Esophagus mucosa (tissue), 1 donor: ENCODE data around the gene FAM184A. TPM values are rescaled to one million over a fixed set of nuclear protein-coding genes. Genes with fewer than 3 reads are reported as not detected.
"Not testable (repeated sequence)": the region's sequence is repeated elsewhere in the genome, so short reads cannot be mapped to it uniquely, and the experiment has no call there.

Experiments used
- ATAC-seq: fragments of 200-7000 bp; cut with Tn5 transposase; one replicate; pipeline ENCODE4 v1.9.1; 2020
- total RNA-seq: library from RNA; stranded (reverse); gene quantifications from one replicate; pipeline ENCODE4 v1.2.4, GENCODE V29; 2023
- donor health status: DM: yes; HTN: yes; CAD: no.

FAM184A gene
- total RNA-seq, 1 donor from 2014 or later = 0.76 TPM

DNA sequence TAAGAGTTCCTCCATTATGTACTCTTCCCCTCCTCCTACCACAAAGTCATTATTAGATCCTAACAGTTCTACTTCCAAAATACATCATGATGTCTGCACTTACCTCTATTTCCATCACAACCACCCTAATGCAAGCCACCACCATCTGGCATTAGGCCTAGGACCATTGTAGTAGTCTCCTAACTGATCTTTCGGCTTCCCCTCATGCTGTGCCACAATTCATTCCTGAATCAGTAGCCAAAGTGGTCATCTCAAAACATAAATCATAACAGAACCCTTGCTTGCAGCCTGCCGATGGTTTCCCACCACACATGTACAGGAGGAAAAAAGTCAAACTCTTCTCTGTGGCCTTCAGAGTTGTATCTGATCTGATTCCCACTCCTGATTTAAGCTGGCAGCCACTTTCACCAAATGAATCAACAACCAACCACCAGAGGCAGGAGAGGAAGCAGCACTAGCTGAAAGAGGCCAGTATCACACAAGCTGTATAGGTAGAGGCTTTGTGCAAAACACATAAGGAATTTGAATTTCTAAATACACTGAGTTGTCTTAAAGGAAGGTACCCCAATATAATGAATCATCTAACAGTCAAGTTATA, 26.1 kb downstream of the FAM184A start:
- ATAC-seq = no peak

DNA sequence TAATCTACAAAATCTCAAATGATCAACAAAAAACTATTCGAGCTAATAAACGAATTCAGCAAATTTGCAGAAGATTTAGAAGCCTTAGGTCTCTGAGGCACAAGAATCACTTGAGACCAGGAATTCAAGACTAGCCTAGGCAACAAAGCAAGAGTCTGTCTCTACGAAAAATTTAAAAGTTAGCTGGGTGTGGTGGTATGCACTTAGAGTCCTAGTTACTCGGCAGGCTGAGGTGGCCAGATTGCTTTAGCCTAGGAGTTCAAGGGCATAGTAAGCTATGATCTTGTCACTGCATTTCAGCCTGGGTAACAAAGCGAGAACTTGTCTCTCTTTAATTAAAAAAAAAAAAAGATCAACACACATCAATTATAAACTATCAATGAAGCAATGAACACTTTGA, 34.2 kb downstream of the FAM184A start:
- no peak for ATAC-seq

DNA sequence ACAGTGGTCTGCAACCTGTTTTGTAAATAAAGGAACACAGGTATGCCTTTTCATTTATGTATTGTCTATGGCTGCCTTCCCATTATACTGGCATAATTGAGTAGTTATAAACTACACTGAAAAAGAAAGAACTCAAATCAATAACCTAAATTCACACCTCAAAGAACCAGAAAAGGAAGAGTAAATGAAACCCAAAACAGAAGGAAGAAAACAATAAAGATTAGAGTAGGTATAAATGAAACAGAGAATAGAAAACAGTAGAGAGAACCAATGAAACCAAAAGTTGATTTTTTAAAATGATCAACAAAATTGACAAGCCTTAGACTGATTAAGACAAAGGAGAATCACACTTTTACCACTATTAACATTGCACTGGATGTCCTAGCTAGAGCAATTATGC, 34.7 kb downstream of the FAM184A start:
- ATAC-seq = no peak

DNA sequence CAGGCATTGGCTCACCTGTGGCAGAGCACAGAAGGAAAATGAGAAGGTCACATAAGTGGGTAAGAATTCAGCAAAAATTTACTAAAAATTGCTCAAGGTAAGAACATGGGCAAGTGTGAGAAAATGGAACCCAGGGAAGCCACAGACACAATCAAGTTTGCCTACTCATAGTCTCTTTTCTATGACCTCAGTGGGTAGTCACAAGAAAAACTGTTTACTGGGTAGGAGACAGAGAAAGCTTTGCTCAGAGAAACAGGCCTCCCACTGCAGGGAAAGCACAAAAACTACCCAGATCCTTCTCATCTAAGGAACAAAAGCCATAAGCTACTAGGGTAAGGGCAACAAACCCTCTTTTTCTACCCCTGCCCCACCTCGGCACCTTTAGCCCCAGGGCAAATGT, 35.2 kb downstream of the FAM184A start:
- no peak for ATAC-seq

DNA sequence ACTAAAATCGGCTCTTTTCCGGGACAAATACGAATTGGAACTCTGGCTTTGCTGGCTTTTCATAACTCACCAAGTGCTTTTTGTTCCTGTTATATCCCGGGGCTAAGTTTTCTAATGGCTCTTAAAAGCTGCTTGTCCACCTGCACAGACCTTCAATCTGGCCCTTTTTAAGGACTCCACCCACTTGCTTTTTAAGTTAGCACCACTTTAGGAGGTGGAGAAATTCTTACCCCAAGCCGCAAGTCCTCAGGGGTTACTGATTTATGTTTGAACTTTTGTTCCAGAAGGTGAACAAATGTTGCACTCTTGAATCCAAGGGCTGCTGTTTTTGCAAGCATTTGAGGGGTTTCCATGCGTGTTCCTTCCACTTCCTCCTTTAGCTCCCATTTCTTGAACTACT, 37.8 kb downstream of the FAM184A start:
- no peak for ATAC-seq

DNA sequence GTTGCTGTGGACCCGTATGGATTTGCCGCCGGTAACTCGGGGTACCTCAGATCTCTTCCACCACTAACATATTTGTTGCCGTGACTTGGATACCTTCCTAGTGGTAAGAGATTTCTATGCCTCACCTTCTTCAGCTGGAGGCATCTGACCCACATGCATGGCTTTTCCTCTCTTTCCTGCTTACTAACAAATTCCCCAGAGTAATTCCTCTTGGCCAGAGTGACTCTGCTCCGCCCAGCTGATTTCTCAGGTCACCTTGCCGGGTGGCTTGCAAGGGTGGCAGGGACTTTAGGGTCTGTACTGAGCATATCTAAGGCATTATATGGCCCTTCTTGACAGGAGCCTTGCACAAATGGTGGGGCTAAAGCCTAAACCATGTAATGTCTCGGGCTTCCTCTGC, 38.2 kb downstream of the FAM184A start:
- ATAC-seq = no peak

DNA sequence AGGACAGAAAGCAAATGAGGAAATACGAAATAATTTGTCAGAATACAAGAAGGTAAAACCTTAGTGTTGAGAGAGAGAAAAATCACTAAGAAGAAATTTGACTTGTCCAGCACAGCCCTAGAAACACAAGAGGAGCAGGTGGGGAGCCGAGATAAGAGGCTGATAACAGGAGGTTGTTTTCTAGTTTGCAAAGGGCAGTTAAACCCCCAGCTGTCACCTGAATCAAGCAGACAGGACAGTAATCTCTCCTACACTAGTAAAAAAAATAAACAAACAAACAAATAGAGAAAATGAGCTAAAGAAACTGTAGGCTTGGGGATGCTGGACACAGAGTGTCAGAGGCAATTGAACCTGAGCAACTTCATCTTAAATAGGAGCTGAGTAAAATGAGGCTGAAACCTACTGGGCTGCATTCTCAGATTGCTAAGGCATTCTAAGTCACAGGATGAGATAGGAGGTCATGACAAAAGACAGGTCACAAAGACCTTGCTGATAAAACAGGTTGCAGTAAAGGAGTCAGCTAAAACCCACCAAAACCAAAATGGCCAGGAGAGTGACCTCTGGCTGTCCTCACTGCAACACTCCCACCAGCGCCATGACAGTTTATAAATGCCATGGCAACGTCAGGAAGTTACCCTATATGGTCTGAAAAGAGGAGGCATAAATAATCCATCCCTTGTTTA, 40.4 kb downstream of the FAM184A start:
- no peak for ATAC-seq

DNA sequence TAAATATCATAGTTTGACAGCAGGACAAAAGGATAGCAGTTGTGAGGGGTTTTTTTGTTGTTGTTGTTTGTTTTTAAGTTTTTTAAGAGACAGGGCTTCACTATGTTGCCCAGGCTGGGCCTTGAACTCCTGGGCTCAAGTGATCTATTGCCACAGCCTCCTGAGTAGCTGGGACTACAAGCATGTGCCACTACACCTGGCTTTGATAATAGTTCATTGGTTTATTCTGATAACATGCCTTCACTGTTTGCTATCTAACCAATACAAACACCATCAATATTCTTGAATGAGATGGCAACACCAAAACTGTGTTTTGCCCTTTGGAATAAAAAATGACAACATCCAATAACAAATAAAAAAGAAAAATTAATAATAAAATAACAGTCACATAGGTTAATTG, 41.2 kb downstream of the FAM184A start:
- ATAC-seq = no peak

DNA sequence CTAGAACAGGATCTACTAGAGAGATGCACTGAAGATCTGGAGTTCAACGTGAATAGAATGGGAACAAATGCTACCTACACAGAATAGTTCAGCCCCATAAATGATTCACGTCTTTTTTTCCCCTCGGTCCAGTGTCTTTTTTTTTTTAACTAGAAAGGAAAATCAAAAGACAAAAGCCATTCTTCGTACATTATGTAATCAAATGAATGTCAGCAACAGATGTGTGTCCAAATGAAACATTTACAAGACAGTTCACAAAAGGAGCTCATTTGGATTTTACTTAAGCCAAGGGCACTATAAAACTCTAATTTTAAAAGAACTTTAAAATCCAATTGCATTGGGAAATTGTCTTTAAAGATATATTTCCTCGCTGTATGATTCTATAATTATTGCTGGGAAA, 42.4 kb downstream of the FAM184A start:
- no peak for ATAC-seq

DNA sequence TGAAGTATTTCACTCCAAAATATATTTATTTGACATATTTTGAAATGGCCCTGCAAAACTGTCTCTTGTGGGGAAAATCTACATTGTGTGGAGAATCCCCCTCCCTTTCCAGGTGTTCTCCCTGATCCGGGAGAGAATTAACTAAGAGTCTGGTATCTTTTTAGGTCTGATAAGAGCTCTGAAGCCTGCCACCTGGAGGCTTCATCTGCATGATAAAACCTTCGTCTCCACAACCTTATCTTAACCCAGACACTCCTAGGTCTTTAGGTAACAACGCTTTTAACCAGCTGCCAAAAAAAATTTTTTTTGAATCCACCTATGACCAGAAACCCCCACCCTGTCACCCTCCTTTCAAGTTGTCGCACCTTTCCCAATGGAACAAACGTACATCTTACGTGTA, 43.0 kb downstream of the FAM184A start:
- ATAC-seq = no peak

DNA sequence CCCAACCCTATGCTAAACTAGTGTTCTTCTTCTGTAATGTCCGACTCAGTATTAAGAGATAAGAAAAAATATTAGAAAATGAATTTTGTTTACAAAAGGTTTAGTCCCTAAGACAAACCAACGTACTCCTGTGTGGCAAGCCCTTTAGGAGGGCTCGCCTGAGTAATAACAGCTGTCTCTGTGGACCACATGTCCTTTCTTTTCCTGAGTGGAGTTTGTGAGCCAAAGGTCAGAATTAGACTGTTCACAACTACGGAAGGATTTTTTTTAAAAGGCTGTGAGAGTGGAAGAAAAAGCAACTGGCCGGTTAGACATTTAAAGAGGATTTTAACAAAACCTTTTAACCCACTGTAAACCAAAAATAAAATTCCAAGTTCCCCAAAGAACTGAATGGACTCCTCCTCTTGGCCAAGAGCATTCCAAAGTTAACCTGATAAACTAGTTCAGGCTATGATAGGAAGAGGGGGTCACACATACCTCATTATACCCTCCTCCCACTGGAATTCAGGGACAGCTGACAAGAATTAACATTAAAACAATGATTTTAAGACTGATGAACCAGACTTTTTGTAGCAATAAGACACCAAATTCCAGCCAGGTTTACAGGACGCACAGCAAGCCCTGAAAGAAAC, 43.5 kb downstream of the FAM184A start:
- ATAC-seq = no peak

DNA sequence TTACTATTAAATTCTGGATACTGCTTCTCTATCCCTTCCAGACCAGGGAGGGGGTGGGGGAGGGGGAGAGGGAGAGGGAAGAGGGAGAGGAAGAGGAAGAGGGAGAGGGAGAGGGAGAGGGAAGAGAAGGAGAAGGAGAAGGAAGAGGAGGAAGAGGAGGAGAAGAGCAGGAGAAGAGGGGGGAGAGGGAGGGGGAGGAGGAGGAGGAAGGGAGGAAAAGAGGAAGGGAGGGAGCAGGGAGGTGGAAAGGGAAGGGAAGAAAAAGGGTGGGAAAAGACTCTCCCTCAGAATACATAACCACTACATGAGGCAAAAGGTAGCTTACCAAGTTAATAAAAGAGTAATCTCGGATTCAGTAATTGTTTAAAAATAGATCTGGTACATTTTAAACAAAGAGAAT, 46.0 kb downstream of the FAM184A start:
- no peak for ATAC-seq

DNA sequence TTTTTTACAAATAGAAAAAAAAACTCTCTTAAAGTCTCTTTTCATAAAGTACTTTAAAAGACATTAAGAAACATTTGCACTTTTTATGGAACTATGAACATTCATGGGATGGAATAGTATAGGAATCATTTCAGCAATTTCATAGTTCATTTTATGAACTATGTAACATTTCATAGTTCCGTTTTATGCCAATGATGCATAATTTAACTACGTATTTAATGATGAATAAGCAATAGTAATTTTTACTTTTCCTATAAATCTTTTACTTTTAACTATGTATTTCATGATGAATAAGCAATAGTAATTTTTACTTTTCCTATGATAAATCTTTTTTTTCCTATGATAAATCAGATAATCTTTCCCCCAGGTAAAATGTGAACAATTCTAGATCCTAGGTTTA, 47.7 kb downstream of the FAM184A start:
- no peak for ATAC-seq

DNA sequence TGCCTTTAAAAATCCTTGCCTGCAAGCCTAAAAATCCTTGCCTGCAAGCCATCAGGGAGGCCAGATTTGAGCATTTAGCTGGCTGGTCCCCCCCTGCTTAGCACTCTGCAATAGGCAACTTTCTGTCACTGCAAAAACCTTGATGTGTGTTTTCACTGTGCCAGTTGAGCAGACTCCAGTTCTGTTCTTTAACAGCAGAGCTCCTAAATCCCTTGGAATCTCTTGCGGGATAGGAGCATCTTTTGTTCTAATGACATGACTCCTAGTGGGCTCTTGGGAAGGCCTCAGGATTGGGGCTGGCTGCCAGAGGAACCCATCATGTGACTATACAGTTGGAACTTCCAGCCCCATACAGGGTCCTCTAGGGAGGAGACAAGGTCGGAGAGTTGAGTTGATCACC, 50.4 kb downstream of the FAM184A start:
- no peak for ATAC-seq

DNA sequence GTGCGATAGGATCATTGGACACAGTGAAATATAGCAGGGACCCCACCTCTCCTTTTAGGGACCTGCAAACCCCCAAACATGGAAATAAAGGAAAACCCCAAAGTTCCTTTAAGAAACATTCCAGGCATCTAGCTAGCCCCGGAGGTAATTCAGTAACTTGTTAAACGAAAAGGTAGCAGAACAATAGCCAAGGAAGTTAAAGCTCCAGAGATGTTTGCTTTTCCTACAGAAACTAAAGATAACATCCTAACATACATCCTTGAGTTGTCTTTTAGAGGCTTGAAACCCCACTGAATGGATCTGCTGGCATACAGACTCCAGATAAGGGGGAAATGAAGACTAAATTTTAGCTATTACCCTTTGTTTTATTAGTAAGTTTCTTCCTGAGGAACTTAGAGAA, 51.0 kb downstream of the FAM184A start:
- no peak for ATAC-seq

DNA sequence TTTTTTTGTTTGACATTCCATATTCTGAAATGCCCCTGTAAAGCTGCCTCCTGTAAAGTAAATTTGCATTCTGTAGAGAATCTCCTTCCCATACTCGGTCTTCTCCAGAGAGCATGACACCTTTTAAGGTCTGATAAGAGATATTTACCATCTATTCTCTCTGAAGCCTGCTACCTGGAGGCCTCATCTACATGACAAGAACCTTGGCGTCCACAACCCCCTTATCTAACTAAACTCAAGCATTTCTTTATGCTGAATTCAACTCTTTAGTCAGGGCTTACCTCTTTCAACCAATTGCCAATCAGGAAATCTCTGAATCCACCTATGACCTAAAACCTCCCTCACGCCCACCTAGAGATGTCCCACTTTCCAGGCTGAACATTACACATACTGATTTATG, 51.6 kb downstream of the FAM184A start:
- ATAC-seq = no peak

DNA sequence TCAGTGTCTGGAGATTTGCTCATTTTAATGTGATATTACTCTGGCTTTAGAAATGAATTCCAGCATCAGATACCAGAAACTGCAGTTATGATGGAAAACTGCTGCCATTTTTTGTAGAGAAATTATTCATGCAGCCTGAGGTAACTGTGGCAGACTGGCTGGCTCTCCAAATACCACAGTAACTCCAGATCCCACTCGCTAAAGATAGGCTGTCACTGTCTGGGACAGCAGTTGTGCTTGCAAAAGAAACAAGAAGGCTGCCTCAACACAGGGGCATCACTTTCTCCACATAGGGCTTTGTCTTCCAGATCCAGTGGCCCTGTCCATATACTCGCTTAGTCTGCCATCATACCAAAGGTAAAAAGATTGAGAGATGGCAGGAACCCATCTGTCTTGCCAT, 52.7 kb downstream of the FAM184A start:
- ATAC-seq = no peak

DNA sequence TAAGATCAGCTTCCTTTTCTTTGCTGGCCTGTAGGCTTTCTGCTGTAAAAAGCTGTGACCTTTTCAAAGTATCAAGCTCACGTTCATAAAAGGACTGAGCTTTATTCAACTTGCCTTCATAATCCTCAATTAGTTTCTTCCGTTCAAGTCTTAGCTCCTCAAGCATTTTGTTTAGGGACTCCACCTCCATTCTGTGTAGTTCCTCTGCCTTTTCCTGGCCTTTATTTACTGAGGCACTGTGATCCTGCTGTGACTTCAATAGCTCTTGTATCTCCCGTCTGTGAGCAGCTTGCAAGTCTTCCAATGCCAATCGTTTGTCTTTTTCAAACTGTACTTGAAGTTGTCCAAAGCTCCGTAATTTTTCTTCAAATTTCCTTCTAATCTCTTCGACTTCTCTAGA, 54.4 kb downstream of the FAM184A start:
- no peak for ATAC-seq

DNA sequence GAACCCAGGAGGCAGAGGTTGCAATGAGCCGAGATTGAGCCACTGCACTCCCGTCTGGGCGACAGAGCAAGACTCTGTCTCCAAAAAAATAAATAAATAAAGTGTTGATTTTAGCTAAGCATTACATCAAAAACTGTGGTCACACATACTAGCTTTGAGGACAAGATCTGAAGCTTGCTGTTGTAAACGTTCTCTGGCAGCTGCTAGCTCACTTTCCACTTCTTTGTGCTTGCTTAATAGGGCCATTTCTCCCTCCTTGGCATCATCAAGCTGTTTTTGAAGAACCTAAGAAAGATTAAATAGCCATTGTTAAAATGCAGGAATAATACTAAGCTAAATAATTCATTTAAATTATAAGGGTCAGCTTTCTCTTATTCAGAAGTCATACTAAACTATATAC, 55.7 kb downstream of the FAM184A start:
- ATAC-seq = no peak

DNA sequence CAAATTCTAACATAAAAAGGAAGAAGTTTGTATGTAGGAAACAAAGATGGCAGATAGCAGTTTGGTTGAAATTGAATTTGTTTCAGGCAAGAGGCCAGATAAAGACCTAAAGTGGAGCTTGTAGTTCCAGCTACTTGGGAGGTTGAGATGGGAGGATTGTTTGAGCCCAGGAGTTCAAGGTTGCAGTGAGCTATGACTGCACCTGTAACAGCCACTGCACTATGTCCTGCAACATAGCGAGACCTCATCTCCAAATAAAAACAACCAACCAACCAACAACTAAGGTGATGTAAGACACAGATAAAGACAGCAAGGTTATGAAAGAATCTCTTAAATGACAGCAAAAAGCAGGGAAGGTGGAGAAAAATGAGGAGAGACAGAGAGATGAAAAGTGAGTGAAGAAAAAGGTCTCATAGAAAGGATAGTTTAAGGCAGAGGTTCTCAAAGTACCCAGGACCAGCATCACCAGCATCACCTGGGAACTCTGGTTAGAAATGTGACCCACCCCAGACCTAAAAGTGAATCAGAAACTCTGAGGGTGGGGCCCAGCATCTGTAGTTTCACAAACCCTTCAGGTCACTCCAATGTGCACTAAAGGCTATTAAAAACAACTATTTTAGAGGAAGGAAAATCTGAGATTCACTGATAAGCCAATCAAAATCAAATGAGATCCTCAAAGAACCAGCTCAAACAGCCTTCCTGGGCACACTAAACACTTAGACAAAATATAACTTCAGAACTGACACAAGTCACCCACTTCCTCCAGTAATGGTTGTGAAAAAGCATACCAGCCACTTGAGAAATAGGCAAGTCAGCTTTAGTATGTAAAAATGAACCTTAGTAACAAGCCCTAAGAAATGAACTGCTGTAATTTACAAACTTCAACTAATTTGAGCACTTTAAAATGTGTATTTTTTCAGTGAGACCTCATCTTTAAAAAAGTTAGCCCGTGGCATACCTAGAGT, 57.6 kb downstream of the FAM184A start:
- no peak for ATAC-seq

DNA sequence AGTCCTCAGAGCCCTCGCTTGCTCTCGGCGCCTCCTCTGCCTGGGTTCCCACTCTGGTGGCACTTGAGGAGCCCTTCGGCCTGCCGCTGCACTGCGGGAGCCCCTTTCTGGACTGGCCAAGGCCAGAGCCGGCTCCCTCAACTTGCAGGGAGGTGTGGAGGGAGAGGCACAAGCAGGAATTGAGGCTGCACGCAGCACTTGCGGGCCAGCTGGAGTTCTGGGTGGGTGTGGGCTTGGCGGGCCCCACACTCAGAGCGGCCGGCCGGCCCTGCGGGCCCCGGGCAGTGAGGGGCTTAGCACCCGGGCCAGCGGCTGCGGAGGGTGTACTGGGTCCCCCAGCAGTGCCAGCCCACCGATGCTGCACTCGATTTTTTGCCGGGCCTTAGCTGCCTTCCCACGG, 63.3 kb downstream of the FAM184A start:
- ATAC-seq = not testable (repeated sequence)

DNA sequence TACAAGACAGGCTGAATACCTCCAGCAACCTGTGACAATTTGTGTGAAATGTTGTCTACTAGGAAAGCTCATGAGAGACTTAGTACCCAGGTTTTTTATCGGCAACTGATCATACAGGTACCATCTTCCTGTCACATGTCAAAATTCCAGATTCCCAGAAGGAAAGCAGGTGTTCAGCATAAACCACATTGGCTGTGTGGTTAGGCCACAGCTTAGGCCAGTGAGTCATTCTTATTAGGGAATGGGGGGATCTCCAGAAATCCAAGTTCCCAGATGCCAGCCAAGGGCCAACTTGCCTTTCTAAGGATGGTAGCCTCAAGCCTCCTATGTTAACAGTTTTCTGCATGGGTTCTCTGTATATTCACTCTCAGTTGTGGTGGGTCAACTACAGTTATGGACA, 65.9 kb downstream of the FAM184A start:
- no peak for ATAC-seq

DNA sequence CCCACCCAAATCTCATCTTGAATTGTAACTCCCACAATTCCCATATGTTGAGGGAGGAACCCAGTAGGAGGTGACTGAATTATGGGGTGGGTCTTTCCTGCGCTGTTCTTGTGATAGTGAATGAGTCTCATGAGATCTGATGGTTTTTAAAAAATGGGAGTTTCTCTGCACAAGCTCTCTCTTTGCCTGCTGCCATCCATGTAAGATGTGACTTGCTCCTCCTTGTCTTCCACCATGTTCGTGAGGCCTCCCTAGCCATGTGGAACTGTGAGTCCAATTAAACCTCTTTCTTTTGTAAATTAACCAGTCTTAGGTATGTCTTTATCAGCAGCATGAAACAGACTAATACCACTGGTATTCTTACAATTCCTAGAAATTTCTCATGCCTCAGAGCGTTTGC, 69.2 kb downstream of the FAM184A start:
- ATAC-seq = not testable (repeated sequence)
